GM10266 (cell line): Measurements from ENCODE around the gene ERBB4.

Source experiments
- DNase-seq: peaks from one replicate; pipeline ENCODE4 v3.0.0; 2012; ENCODE audit errors: extremely low spot score
- TF ChIP-seq, protein P1 (sequence below): IDR thresholded peaks from 2 replicates; pipeline ENCODE4 v1.5.1; 2012; ENCODE audit warnings: mild to moderate bottlenecking, low read depth; ENCODE audit not compliant: control insufficient read depth, insufficient read depth; ENCODE audit errors: missing control alignments

Gene ERBB4

DNA sequence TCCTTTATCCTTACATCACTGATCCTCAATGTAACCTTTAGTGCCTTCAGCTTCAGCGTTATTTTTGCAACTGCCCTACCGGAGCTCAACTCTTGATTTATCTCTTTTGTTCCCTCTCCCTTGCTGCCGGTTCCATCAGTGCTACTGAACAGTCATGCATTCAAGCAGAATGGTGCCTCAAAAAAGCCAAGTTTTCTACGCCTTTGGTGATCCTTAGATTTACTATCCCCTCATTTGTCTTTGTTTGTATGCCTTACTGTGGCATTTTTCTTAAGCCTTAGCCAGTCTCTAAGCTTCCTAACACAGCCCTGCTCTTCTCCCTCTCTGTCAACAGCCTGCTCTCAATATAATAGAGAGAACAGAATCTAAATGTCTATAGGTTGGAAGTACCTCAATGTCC, 1134.5 kb downstream of the ERBB4 start:
- DNase-seq = no peak
- TF ChIP-seq, protein P1, sequence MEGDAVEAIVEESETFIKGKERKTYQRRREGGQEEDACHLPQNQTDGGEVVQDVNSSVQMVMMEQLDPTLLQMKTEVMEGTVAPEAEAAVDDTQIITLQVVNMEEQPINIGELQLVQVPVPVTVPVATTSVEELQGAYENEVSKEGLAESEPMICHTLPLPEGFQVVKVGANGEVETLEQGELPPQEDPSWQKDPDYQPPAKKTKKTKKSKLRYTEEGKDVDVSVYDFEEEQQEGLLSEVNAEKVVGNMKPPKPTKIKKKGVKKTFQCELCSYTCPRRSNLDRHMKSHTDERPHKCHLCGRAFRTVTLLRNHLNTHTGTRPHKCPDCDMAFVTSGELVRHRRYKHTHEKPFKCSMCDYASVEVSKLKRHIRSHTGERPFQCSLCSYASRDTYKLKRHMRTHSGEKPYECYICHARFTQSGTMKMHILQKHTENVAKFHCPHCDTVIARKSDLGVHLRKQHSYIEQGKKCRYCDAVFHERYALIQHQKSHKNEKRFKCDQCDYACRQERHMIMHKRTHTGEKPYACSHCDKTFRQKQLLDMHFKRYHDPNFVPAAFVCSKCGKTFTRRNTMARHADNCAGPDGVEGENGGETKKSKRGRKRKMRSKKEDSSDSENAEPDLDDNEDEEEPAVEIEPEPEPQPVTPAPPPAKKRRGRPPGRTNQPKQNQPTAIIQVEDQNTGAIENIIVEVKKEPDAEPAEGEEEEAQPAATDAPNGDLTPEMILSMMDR = no peak

DNA sequence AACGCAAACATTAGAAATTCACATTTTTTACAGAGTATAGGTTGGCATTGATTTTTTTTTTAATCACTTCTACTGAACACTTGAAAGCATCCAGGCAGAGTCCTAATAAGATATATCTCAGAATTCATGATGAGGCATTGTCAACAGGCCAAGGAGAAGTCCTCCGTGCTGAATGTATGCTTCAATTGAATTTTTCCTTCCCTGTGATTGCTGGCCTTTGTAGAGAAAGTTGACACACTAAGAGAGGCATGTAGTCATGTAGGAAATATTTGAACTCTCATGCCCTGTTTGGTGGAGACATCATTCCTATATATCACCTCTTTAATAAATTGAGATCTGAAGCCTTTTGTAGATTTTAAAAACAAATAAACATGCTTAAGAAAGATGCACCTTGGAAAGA, 1137.3 kb downstream of the ERBB4 start:
- TF ChIP-seq, protein P1 = no peak
- DNase-seq = no peak

DNA sequence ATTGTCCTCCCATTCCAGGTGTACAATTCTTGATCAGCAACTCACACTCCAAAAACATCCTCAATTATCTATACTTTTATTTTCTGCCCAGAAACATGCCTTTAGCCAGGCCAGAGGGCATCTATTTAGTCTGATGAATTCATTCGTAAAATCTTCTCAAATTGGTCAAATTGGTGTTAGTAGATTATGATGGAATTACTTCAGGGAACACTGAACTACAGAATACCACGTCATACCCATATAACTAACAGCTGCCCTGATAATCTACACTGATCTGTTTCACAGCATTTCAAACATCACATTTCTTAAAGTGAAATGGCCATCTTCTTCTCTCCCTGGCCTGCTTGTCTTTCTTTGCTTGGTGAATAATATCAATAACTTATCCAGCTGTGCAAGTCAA, 1140.8 kb downstream of the ERBB4 start:
- TF ChIP-seq, protein P1 = no peak
- DNase-seq = no peak

DNA sequence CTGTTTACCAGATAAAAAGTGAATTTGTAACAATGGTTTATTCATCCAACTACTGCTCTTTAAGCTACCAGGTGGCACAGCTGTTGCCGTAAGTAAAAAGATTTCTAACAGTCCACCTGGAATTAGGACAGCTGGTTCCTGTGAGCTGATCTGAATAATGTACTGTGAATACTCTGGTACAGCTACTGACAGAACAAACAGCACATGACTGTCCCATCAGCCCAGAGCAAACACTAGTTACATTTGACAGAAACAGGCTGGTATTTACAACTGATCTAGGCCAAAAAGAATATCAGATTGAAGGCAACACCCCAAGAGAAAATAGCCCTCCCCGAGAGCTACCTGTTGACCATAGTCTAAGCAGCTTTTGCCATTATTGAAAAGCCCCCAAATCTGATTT, 1141.8 kb downstream of the ERBB4 start:
- TF ChIP-seq, protein P1 = no peak
- DNase-seq = no peak

DNA sequence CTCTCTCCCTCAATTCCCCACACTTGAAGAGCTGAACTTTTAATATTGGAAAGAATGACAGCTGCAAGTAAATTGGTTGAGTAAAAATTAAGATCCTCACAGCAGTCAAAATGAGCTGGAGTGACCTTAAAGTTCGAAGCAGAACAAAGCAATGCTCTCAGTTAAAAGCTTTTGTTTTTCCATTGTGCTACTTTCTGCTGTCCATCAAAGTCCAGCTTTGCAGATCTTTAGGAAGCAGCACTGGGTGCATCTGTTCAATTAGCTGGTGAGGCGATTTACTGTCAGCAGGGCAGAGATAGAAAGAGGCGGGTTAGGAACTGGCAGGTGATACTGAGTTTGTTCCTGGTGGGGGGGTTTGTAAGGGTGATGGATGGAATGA, 1147.4 kb downstream of the ERBB4 start:
- no peak for DNase-seq

DNA sequence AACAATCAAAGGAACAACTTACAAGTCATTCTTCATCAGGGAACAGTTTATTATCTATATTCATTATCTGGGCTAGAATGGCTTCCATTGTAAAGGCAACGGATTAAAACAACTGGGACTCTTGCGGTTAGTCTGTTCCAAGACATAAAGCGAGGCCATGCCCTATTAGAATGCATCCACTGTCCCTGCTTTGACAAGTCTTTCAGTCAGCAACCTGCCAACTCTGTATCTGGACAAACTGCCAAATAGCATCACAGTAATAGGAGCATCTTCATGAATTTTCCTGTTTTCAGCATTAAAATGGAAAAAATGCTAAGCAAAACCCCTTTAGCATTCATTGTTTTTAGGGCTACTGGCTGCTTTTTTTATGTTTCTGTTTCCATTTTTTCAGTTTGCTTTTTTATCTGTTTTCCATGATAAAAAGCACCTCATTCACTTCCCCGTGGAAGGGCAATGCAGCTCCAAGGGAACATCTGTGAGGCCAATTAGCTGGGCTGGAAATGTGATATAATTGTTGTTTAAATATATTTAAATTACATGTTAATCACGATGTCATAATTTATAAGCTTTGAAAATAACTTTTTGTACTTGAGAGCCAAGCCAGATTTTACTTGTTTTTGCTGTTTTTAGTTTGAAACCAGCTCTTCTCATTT, 1147.9 kb downstream of the ERBB4 start:
- no peak for DNase-seq
- TF ChIP-seq, protein P1 = no peak

More for the DNA sequence above, 1147.4 kb downstream of the ERBB4 start:
- TF ChIP-seq, protein P1 = no peak

DNA sequence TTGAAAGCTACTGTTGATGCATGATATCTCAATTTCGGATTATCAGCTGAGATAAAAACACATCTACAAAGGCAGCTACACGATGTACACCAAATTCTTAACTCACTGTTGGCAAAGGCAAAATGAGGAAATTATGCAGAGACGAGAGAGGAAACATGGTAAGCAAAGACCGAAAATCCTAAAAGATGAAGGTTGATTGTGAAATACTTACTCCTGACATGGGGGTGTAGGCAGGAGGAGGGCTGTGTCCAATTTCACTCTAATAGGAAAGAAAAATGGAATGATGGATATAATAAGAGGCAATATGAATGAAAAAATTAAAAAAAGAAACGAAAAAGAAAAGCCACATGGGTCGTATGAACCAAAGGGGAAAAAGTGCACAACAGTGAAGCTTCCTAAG, 1150.9 kb downstream of the ERBB4 start:
- no peak for DNase-seq
- TF ChIP-seq, protein P1 = no peak
